Liver (tissue), 9 donors: ENCODE data around the gene SHFL. TPM values are rescaled to one million over a fixed set of nuclear protein-coding genes. Genes with fewer than 3 reads are reported as not detected.

ENCODE experiments used
- DNase-seq: peaks from one replicate; pipeline ENCODE4 v3.0.0-alpha.2; 2017; ENCODE audit warnings: low spot score
- H3K27ac ChIP-seq, 2 donors: one replicate each; pipeline ENCODE4 v1.7.0; 2013; ENCODE audit warnings: inconsistent platforms in 2 of 2, low read length in 2 of 2, control low read depth in 1 of 2, low read depth in 1 of 2, mild to moderate bottlenecking in 1 of 2
- H3K27me3 ChIP-seq, 4 donors: one replicate each; pipeline versions ENCODE4 v1.6.1 to v1.7.0; 2013; ENCODE audit warnings: low read length in 3 of 4, inconsistent platforms in 1 of 4, mild to moderate bottlenecking in 1 of 4, moderate library complexity in 1 of 4; ENCODE audit not compliant: control insufficient read depth in 4 of 4, insufficient read depth in 4 of 4
- H3K36me3 ChIP-seq, 4 donors: one replicate each; pipeline versions ENCODE4 v1.6.1 to v1.7.0; 2013; ENCODE audit warnings: low read length in 3 of 4, mild to moderate bottlenecking in 3 of 4, low read depth in 1 of 4, moderate library complexity in 1 of 4; ENCODE audit not compliant: control insufficient read depth in 4 of 4, insufficient read depth in 3 of 4
- H3K4me1 ChIP-seq, 4 donors: one replicate each; pipeline versions ENCODE4 v1.6.1 to v1.7.0; 2013; ENCODE audit warnings: low read length in 3 of 4, mild to moderate bottlenecking in 3 of 4, moderate library complexity in 1 of 4; ENCODE audit not compliant: control insufficient read depth in 4 of 4, insufficient read depth in 4 of 4
- H3K4me3 ChIP-seq, 3 donors: one replicate each; pipeline versions ENCODE4 v1.6.1 to v1.7.0; 2013; ENCODE audit warnings: low read length in 3 of 3, control low read depth in 1 of 3, low read depth in 1 of 3, mild to moderate bottlenecking in 1 of 3
- H3K9ac ChIP-seq, 2 donors: one replicate each; pipeline ENCODE4 v1.7.0; 2013; ENCODE audit warnings: low read length in 2 of 2, mild to moderate bottlenecking in 2 of 2, moderate library complexity in 2 of 2, control low read depth in 1 of 2, low read depth in 1 of 2
- H3K9me3 ChIP-seq, 4 donors: one replicate each; pipeline versions ENCODE4 v1.6.1 to v1.7.0; 2013; ENCODE audit warnings: low read length in 3 of 4; ENCODE audit not compliant: control insufficient read depth in 4 of 4
- EGR1 ChIP-seq, 2 donors: IDR thresholded peaks; 2 replicates each; pipeline ENCODE4 v1.6.1; 2016 to 2018; ENCODE audit warnings: antibody characterized with exemption in 2 of 2, low read depth in 2 of 2
- FOXA1 ChIP-seq: IDR thresholded peaks from 2 replicates; pipeline ENCODE4 v1.6.1; 2016; ENCODE audit warnings: antibody characterized with exemption
- FOXA2 ChIP-seq: IDR thresholded peaks from 2 replicates; pipeline ENCODE4 v1.6.1; 2016; ENCODE audit warnings: antibody characterized with exemption
- GABPA ChIP-seq, 2 donors: IDR thresholded peaks in 1 of 2; conservative IDR thresholded peaks in 1 of 2; 2 replicates each; pipeline ENCODE4 v1.6.1; 2016; ENCODE audit warnings: antibody characterized with exemption in 2 of 2, mild to moderate bottlenecking in 1 of 2, moderate library complexity in 1 of 2
- HNF4A ChIP-seq, 2 donors: conservative IDR thresholded peaks; 2 replicates each; pipeline ENCODE4 v1.6.1; 2016; ENCODE audit warnings: antibody characterized with exemption in 2 of 2, mild to moderate bottlenecking in 2 of 2
- HNF4G ChIP-seq: IDR thresholded peaks from 2 replicates; pipeline ENCODE4 v1.6.1; 2016; ENCODE audit warnings: antibody characterized with exemption
- JUND ChIP-seq, 2 donors: IDR thresholded peaks; 2 replicates each; pipeline ENCODE4 v1.6.1; 2016; ENCODE audit warnings: antibody characterized with exemption in 2 of 2
- NR2F2 ChIP-seq: IDR thresholded peaks from 2 replicates; pipeline ENCODE4 v1.6.1; 2016; ENCODE audit warnings: antibody characterized with exemption
- RAD21 ChIP-seq, 2 donors: IDR thresholded peaks; 2 replicates each; pipeline ENCODE4 v1.6.1; 2016; ENCODE audit warnings: antibody characterized with exemption in 2 of 2, mild to moderate bottlenecking in 2 of 2
- RXRA ChIP-seq, 2 donors: IDR thresholded peaks; 2 replicates each; pipeline ENCODE4 v1.6.1; 2017 to 2018; ENCODE audit warnings: antibody characterized with exemption in 2 of 2, mild to moderate bottlenecking in 1 of 2
- SP1 ChIP-seq: IDR thresholded peaks from 2 replicates; pipeline ENCODE4 v1.6.1; 2018; ENCODE audit warnings: antibody characterized with exemption, mild to moderate bottlenecking
- TAF1 ChIP-seq: conservative IDR thresholded peaks from 2 replicates; pipeline ENCODE4 v1.6.1; 2016; ENCODE audit warnings: antibody characterized with exemption, mild to moderate bottlenecking
- YY1 ChIP-seq: IDR thresholded peaks from 2 replicates; pipeline ENCODE4 v1.6.1; 2016; ENCODE audit warnings: antibody characterized with exemption, mild to moderate bottlenecking
- WGBS: extraction: QIAGEN DNeasy Blood & Tissue Kit; methylation state at CpG from one replicate; pipeline ENCODE4 v1.1.7; 2013; 5-methylcytosine and 5-hydroxymethylcytosine counted together
- polyA plus RNA-seq, 2 donors: library from polyadenylated mRNA; stranded (reverse) in 1 of 2; unstranded in 1 of 2; fragments of 200-250 nt in 1 of 2; fragments of >200 nt in 1 of 2; fragmentation: Nextera tagmentation in 1 of 2; extraction: Ambion mirVana in 1 of 2; gene quantifications; one replicate each; pipeline versions ENCODE4 v1.2.1 to v1.2.3, GENCODE V29; 2013 to 2015
- total RNA-seq, 2 donors: library from RNA; depleted of rRNA; stranded (reverse); fragments of >200 nt; gene quantifications; one replicate each; pipeline ENCODE4 v1.2.3, GENCODE V29; 2014
- TF ChIP-seq, protein P1 (sequence below): fragments of 150-350 bp; IDR thresholded peaks from 2 replicates; pipeline ENCODE4 v1.5.1; 2017; ENCODE audit warnings: improper control_type of control experiment, low read depth, low read length; ENCODE audit not compliant: missing input control
- TF ChIP-seq, protein P2 (sequence below): IDR thresholded peaks from 2 replicates; pipeline ENCODE4 v1.6.1; 2016; ENCODE audit warnings: antibody characterized with exemption, mild to moderate bottlenecking
- TF ChIP-seq, protein P3 (sequence below): IDR thresholded peaks from 2 replicates; pipeline ENCODE4 v1.6.1; 2016; ENCODE audit warnings: antibody characterized with exemption
- TF ChIP-seq, protein P4 (sequence below): IDR thresholded peaks from 2 replicates; pipeline ENCODE4 v1.6.1; 2016; ENCODE audit warnings: antibody characterized with exemption
- TF ChIP-seq, protein P5 (sequence below): IDR thresholded peaks from 2 replicates; pipeline ENCODE4 v1.6.1; 2016; ENCODE audit warnings: antibody characterized with exemption
- donor health status: healthy.
- donor health status: healthy.
- donor health status: healthy.
- donor health status: healthy.
- donor health status: healthy.

SHFL gene
- total and polyA plus RNA-seq, 4 donors, result 13.1 to 104 (median 84.7) TPM

DNA sequence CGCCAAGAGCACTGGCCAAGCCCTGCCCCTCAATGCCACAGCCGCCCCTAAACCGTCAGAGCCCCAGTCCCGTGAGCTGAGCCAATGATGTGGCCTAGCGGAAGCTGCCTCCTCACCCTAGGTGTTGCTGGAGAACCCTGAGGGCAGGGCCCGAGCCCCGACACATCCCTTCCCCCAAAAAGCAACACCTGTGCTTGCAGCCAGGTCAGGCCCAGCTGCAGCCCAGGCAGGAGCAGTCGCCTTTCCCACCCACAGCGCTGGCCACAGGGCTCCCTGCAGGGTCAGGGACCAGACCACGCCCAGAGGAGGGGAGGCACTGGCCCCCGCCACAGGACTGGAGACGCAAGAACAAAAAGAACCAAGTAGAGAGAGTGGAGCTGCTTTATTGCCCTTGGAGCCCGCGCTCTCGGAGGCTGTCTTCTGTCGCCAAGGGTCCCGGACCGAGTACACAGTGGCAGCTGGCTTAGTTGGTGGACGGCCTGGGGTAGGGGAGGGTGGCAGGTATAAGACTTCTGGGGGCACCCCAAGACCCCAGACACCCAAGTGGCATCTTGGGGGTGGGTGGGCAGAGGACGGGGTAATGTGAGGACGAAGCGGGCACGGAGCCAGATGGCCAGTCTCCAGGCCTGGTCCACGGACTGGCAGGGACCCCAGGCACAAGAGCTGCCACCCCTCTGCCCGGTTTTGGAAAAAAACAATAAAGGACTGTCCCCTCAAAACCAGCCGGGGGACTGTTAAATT, 28.7 kb downstream of the SHFL start:
- no peak overlapping the region for H3K9ac ChIP-seq
- no peaks in the 10 kb centered on the region for H3K27me3 ChIP-seq
- H3K36me3 ChIP-seq, result peaks cover 12 to 54% (median 22%) of the 10 kb centered on the region in 4 donors
- H3K27ac ChIP-seq, result no peak overlapping the region
- TF ChIP-seq RXRA (IDR thresholded peaks at IDR 0.05) (no peak), FOXA2 (no peak), FOXA1 (no peak), RAD21 (IDR thresholded peaks at IDR 0.05) (no peak), JUND (IDR thresholded peaks at IDR 0.05) (no peak), HNF4G (no peak), EGR1 (IDR thresholded peaks at IDR 0.05; ENCODE audit: low read depth in 2 of 2) (no peak), YY1 (no peak), SP1 (no peak), NR2F2 (no peak), TAF1 (no peak), HNF4A (conservative IDR thresholded peaks at IDR 0.05) (no peak), GABPA (IDR thresholded peaks at IDR 0.05 in 1 of 2, conservative IDR thresholded peaks at IDR 0.05 in 1 of 2) (no peak)
- TF ChIP-seq, protein P1, sequence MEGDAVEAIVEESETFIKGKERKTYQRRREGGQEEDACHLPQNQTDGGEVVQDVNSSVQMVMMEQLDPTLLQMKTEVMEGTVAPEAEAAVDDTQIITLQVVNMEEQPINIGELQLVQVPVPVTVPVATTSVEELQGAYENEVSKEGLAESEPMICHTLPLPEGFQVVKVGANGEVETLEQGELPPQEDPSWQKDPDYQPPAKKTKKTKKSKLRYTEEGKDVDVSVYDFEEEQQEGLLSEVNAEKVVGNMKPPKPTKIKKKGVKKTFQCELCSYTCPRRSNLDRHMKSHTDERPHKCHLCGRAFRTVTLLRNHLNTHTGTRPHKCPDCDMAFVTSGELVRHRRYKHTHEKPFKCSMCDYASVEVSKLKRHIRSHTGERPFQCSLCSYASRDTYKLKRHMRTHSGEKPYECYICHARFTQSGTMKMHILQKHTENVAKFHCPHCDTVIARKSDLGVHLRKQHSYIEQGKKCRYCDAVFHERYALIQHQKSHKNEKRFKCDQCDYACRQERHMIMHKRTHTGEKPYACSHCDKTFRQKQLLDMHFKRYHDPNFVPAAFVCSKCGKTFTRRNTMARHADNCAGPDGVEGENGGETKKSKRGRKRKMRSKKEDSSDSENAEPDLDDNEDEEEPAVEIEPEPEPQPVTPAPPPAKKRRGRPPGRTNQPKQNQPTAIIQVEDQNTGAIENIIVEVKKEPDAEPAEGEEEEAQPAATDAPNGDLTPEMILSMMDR, result no peak
- TF ChIP-seq, protein P2, sequence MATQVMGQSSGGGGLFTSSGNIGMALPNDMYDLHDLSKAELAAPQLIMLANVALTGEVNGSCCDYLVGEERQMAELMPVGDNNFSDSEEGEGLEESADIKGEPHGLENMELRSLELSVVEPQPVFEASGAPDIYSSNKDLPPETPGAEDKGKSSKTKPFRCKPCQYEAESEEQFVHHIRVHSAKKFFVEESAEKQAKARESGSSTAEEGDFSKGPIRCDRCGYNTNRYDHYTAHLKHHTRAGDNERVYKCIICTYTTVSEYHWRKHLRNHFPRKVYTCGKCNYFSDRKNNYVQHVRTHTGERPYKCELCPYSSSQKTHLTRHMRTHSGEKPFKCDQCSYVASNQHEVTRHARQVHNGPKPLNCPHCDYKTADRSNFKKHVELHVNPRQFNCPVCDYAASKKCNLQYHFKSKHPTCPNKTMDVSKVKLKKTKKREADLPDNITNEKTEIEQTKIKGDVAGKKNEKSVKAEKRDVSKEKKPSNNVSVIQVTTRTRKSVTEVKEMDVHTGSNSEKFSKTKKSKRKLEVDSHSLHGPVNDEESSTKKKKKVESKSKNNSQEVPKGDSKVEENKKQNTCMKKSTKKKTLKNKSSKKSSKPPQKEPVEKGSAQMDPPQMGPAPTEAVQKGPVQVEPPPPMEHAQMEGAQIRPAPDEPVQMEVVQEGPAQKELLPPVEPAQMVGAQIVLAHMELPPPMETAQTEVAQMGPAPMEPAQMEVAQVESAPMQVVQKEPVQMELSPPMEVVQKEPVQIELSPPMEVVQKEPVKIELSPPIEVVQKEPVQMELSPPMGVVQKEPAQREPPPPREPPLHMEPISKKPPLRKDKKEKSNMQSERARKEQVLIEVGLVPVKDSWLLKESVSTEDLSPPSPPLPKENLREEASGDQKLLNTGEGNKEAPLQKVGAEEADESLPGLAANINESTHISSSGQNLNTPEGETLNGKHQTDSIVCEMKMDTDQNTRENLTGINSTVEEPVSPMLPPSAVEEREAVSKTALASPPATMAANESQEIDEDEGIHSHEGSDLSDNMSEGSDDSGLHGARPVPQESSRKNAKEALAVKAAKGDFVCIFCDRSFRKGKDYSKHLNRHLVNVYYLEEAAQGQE, result no peak
- TF ChIP-seq, protein P3, sequence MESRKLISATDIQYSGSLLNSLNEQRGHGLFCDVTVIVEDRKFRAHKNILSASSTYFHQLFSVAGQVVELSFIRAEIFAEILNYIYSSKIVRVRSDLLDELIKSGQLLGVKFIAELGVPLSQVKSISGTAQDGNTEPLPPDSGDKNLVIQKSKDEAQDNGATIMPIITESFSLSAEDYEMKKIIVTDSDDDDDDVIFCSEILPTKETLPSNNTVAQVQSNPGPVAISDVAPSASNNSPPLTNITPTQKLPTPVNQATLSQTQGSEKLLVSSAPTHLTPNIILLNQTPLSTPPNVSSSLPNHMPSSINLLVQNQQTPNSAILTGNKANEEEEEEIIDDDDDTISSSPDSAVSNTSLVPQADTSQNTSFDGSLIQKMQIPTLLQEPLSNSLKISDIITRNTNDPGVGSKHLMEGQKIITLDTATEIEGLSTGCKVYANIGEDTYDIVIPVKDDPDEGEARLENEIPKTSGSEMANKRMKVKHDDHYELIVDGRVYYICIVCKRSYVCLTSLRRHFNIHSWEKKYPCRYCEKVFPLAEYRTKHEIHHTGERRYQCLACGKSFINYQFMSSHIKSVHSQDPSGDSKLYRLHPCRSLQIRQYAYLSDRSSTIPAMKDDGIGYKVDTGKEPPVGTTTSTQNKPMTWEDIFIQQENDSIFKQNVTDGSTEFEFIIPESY, result no peak
- TF ChIP-seq, protein P4, sequence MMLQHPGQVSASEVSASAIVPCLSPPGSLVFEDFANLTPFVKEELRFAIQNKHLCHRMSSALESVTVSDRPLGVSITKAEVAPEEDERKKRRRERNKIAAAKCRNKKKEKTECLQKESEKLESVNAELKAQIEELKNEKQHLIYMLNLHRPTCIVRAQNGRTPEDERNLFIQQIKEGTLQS, result no peak
- TF ChIP-seq, protein P5, sequence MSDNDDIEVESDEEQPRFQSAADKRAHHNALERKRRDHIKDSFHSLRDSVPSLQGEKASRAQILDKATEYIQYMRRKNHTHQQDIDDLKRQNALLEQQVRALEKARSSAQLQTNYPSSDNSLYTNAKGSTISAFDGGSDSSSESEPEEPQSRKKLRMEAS, result no peak
- no peaks in the 10 kb centered on the region for H3K9me3 ChIP-seq
- no peak for DNase-seq
- peaks cover 4 to 20% (median 12%) of the 10 kb centered on the region in 4 donors for H3K4me1 ChIP-seq
- H3K4me3 ChIP-seq, result no peak overlapping the region
- 84% methylated on average over 26 of the region's 26 CpGs for WGBS
